D721Med (cell line): ENCODE measurements around the gene CNTFR.
A peak's percentile ranks its signal among the peaks of the same experiment; 100 is the strongest.

Source experiments
- DNase-seq: peaks from one replicate; pipeline ENCODE4 v3.0.0; 2011; ENCODE audit warnings: low spot score; ENCODE audit not compliant: insufficient read length
- FAIRE-seq: peaks from 2 replicates; lab custom pipeline; 2011; peaks lifted over from hg19 to GRCh38; lab: Jason Lieb, UNC
- TF ChIP-seq, protein P1 (sequence below): IDR thresholded peaks from 2 replicates; pipeline ENCODE4 v1.5.1; 2012; ENCODE audit warnings: mild to moderate bottlenecking, control low read depth; ENCODE audit not compliant: insufficient read depth; ENCODE audit errors: missing control alignments

Gene CNTFR

DNA sequence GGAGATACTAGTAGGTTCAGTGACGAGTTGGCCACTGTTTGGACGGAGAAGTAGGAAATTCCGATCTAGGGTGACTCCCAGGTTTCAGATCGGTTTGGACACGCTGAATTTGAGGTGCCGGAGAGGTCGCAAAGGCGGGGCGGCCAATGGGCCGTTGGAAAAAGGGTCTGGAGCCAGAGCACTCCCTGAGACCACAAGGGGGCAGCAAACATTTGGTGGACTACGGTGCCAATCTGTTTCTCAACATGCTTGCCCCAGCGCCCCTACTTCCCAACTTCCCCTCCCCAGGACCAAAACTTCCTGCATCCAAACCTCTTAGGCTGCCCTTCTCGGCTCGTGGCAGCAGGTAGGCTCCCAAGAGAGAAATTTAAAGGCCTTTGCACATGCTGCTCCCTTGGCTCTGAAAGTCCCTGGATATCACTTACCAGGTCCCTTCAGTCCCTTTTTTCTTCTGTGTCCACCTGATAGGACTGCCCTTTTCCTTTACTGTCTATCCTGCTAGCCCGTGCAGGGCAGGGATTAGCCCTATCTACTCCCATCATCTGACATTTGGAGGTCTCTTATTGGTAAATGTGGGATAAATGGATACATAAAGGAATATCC is 23.4 kb upstream of the CNTFR start:
- DNase-seq: no peak
- TF ChIP-seq, protein P1, sequence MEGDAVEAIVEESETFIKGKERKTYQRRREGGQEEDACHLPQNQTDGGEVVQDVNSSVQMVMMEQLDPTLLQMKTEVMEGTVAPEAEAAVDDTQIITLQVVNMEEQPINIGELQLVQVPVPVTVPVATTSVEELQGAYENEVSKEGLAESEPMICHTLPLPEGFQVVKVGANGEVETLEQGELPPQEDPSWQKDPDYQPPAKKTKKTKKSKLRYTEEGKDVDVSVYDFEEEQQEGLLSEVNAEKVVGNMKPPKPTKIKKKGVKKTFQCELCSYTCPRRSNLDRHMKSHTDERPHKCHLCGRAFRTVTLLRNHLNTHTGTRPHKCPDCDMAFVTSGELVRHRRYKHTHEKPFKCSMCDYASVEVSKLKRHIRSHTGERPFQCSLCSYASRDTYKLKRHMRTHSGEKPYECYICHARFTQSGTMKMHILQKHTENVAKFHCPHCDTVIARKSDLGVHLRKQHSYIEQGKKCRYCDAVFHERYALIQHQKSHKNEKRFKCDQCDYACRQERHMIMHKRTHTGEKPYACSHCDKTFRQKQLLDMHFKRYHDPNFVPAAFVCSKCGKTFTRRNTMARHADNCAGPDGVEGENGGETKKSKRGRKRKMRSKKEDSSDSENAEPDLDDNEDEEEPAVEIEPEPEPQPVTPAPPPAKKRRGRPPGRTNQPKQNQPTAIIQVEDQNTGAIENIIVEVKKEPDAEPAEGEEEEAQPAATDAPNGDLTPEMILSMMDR: peak; percentile 82
- no peak for FAIRE-seq

DNA sequence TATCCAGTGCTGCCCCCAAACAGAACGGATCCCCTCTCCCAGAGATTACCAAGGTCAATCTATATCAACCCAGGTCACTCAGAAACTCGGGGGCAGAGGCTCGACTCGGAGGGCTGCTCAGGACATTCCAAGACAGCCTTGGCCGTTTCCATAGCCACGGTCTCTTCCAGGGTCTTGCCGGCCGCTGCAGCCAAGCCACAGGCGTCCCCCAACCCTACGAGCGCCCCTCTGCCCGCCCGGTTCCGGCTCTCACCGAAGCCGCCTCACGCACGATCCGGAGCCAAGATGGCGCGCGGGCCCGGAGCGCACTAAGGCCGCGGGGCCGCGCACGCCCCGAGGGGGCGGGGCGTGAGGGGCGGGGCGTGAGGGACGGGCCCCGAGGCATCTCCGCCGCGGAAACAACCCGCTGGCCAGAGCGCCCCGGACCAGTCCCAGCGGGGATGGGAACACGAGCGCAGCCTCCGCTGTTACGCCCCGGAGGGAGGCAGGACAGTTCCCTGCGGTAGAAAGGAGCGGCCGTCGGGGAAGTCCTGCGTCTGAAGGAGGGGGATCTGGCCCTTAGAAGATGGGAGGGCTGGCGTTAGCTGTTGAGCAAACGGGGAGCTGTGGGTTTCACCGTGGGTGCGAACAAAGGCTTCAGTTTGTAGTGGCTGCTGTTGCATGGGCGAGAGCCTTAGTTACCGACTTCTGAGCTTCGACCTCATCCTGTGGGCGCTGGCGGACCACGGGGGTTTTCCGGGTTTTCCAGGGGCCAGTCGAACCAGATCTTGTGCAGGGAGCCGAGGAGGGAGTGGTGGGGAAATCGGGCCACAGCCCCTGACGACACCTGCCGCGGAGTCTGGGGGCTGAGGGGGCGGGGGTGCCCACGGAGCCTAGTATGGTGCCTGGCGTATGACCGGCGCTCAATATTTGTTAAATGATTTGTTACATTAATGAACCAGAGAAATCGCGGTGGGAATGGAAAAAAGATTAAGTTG is 22.6 kb upstream of the CNTFR start, which contains the start of gene RPP25L:
Gene RPP25L (minus strand): TSS at position 287 of the 977 bp plus-strand sequence. CDS start 801 bp downstream, outside the sequence.
- TF ChIP-seq, protein P1: no peak
- no peak for FAIRE-seq
- DNase-seq: peak; percentile 87

DNA sequence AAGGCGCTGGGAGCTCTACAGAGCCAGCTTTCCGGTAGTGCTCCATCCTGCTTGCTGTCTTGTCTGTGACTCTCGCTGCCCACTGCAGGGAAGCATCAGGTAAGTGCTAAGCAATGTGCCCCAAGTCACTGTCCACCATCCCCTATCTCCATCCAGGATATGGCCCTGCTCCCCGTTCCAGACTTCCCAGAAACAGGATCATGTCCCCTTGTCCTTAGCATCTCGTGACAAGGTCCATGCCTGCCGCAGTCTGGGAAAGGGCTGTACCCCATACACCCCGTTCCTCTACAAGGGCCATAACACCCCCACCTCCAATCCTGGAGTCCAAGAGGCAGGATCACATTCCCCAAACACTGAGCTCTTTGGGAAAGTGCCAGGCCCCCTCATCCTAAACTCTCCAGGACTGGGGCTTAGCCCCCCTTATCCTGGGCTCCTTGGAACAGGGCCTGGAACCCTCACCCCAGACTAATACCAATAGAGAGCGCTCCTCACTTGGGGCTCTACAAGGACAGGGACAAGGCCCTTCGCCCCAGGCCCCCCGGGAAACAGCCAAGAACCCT is 21.8 kb upstream of the CNTFR start:
- DNase-seq: no peak
- TF ChIP-seq, protein P1: peak; percentile 0
- FAIRE-seq: no peak

DNA sequence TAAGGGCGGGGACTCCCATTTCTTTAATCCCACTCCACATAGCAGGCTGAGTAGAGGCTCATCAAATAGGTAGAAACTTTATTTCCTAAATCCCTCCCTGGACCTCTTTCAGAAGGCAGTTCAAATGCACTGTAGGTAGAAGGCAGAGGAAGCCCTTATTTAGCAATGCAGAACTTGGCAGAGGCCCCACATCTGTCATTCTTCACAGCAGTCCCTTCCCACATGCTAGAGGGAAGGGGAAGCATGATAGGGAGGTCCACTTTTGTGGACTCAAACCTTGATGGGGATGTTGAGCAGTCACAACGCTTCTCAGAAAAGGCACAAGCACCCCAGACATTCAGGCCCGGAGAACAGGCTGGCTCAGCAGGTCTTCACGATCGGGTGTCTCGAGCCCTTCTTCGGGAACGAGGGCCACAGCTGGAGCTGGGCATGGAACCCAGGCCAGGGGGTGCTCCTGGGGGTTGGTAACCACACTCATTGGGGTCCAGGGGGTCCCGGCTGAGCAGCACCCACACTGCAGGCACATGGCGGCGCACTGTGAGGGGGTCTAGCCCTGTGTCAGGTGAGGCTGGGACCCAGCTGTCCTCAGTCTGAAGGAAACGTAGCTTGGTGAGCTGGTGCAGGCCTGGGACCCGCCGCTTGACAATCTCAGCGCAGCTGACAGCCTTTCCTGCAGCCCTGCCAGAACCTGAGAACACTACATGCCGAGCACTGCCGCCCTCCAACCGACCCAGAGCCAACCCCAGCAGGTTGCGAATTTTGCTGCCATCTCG is 21.1 kb upstream of the CNTFR start:
- FAIRE-seq (no peak), DNase-seq (no peak)
- TF ChIP-seq, protein P1: no peak

DNA sequence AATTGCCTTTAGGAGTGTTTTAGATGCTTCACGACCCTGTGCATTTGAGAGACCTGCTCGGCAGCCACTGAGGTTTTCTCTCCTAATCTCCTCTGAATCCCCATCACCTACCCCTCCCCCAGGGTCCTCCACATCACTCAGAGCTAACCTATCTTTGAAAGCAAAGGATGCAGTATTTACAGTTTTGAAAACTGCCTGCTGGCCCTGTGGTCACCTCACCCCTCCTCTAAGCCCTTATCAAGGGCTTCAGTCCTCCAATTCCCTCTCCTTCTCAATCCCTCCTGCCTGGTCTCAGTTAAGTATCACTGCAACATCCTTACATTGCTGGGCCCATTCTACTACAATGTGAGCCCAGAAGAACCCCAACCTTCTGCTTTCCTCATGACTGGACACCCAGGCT is 17.8 kb upstream of the CNTFR start:
- TF ChIP-seq, protein P1: no peak
- FAIRE-seq: no peak
- DNase-seq: no peak

DNA sequence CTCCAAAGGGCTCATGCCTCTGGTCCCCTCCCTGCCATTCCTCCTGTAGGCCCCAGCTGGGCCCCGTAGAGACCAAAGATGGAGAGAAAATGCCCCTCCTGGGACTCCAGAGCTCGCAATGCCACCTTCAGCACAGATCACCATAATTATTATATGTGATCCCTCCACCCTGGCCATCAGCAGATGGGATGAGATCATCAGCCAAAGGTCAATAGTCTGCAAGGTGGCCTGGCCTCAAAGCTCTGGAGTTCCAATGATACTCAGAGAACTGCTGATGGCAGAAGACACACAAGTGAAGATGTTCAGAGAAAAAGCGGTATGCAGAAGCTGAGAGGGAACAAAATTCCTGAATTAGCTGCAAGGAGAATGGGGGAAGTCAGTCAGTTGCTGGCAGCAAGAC is 17.4 kb upstream of the CNTFR start:
- TF ChIP-seq, protein P1: no peak
- DNase-seq: no peak
- no peak for FAIRE-seq
